Endothelial cell of umbilical vein (primary cell): ENCODE results near the gene ZSCAN5A. TPM values are rescaled to one million over a fixed set of nuclear protein-coding genes. Genes with fewer than 3 reads are reported as not detected.
"Not testable (repeated sequence)": the region's sequence is repeated elsewhere in the genome, so short reads cannot be mapped to it uniquely, and the experiment has no call there.

ENCODE experiments used
- BruUV-seq: library from RNA; stranded (reverse); fragments of 400-500 nt; replicated peaks from 2 replicates; lab custom pipeline; 2021; lab: Mats Ljungman, UMichigan
- CTCF ChIA-PET: fragments of 300-600, 350-600 bp; sonication (Branson Sonifier 250); formaldehyde crosslinking; loops from one replicate; lab custom pipeline; 2021; ENCODE audit warnings: antibody characterized with exemption, inconsistent platforms; lab: Charles Lee
- POLR2A ChIA-PET: fragments of 300-600, 350-600 bp; sonication (Branson Sonifier 250); formaldehyde crosslinking; loops from one replicate; lab custom pipeline; 2021; ENCODE audit warnings: antibody characterized with exemption, inconsistent platforms; lab: Charles Lee
- DNase-seq: peaks from one replicate; pipeline ENCODE4 v3.0.0-alpha.2; 2011; ENCODE audit warnings: low read depth, low spot score
- FAIRE-seq: peaks from 2 replicates; lab custom pipeline; 2011; peaks lifted over from hg19 to GRCh38; lab: Jason Lieb, UNC
- H2AFZ ChIP-seq: 2 replicates; pipeline ENCODE4 v1.6.0; 2012; ENCODE audit warnings: low read depth, low read length, control low read depth, inconsistent platforms
- H3K27ac ChIP-seq: 2 replicates; pipeline ENCODE4 v1.5.1; 2011; ENCODE audit warnings: low read depth, mild to moderate bottlenecking, control low read depth, low read length, moderate library complexity; ENCODE audit not compliant: insufficient read depth
- H3K27me3 ChIP-seq, 2 experiments: 2 replicates each; pipeline versions ENCODE4 v1.6.0 to v1.6.1; 2011; ENCODE audit warnings: low read length in 2 of 2, mixed read lengths in 1 of 2; ENCODE audit not compliant: control insufficient read depth in 2 of 2, insufficient read depth in 2 of 2
- H3K36me3 ChIP-seq, 2 experiments: 2 replicates in 1 of 2; 3 replicates in 1 of 2; pipeline ENCODE4 v1.5.1; 2011; ENCODE audit warnings: low read length in 2 of 2, mild to moderate bottlenecking in 1 of 2, moderate library complexity in 1 of 2; ENCODE audit not compliant: control insufficient read depth in 2 of 2, insufficient read depth in 2 of 2; ENCODE audit errors: extremely low read depth in 1 of 2
- H3K4me1 ChIP-seq: 3 replicates; pipeline ENCODE4 v1.5.1; 2011; ENCODE audit warnings: mild to moderate bottlenecking, low read length; ENCODE audit not compliant: control insufficient read depth, insufficient read depth; ENCODE audit errors: extremely low read depth
- H3K4me2 ChIP-seq: 2 replicates; pipeline ENCODE4 v1.6.1; 2011; ENCODE audit warnings: low read length, control low read depth, mixed read lengths; ENCODE audit not compliant: insufficient read depth
- H3K4me3 ChIP-seq, 3 experiments: fragments of 200-600 bp in 1 of 3; sonication (generic), shearing (Covaris generic) in 1 of 3; replicated peaks in 1 of 3; 2 replicates each; pipeline ENCODE4 v1.5.1; 2011 to 2016; ENCODE audit warnings: control low read depth in 3 of 3, low read length in 3 of 3, mild to moderate bottlenecking in 2 of 3, inconsistent platforms in 1 of 3, low read depth in 1 of 3, moderate library complexity in 1 of 3; ENCODE audit not compliant: insufficient read depth in 1 of 3
- H3K79me2 ChIP-seq: 2 replicates; pipeline ENCODE4 v1.6.0; 2012; ENCODE audit warnings: low read length, inconsistent platforms; ENCODE audit not compliant: control insufficient read depth, insufficient read depth
- H3K9ac ChIP-seq: replicated peaks from 2 replicates; pipeline ENCODE3; 2011; ENCODE audit warnings: low read length, control low read depth; ENCODE audit not compliant: insufficient read depth; ENCODE audit errors: extremely low read depth
- H3K9me1 ChIP-seq: replicated peaks from 3 replicates; pipeline ENCODE4 v1.6.0; 2011; ENCODE audit warnings: mild to moderate bottlenecking, low read length; ENCODE audit not compliant: control insufficient read depth, insufficient read depth; ENCODE audit errors: extremely low read depth
- H3K9me3 ChIP-seq: replicated peaks from 2 replicates; pipeline ENCODE4 v1.5.1; 2012; ENCODE audit warnings: low read length, inconsistent platforms; ENCODE audit not compliant: control insufficient read depth, insufficient read depth
- H4K20me1 ChIP-seq: replicated peaks from 2 replicates; pipeline ENCODE3; 2011; ENCODE audit warnings: mild to moderate bottlenecking, low read length; ENCODE audit not compliant: control insufficient read depth, insufficient read depth; ENCODE audit errors: extremely low read depth
- JUN ChIP-seq: IDR thresholded peaks from 2 replicates; pipeline ENCODE4 v1.6.1; 2011; ENCODE audit warnings: borderline replicate concordance, low read depth; ENCODE audit not compliant: insufficient read length, insufficient read depth
- dilution Hi-C: fragments of 300-500 bp; cut with MboI; formaldehyde crosslinking; loops from one replicate; pipeline ENCODE4 v1.15.0; 2019; ENCODE audit warnings: low sequenced_read_pairs; ENCODE audit not compliant: extremely low pct_ligation_motif_present
- intact Hi-C: fragments of 100-400 bp; cut with micrococcal nuclease; formaldehyde crosslinking; loops from one replicate; pipeline ENCODE4 v1.10.0; 2022
- polyA plus RNA-seq, 4 experiments: library from polyadenylated mRNA; depleted of rRNA in 3 of 4; stranded (reverse) in 3 of 4; unstranded in 1 of 4; fragments of >200 nt; gene quantifications; 2 replicates each; pipeline versions ENCODE4 v1.2.1 to v1.2.3, GENCODE V29; 2011 to 2012; ENCODE audit warnings: missing spikeins in 1 of 4
- total RNA-seq: library from RNA; stranded (reverse); gene quantifications from 2 replicates; pipeline ENCODE4 v1.2.3, GENCODE V29; 2021
- TF ChIP-seq, protein P1 (sequence below), 2 donors: IDR thresholded peaks; 1 replicate in 1 of 2; 2 replicates in 1 of 2; pipeline ENCODE4 v1.5.1; 2011; ENCODE audit warnings: low read length in 2 of 2, mild to moderate bottlenecking in 2 of 2, moderate library complexity in 2 of 2, control low read depth in 1 of 2, inconsistent platforms in 1 of 2, low read depth in 1 of 2; ENCODE audit not compliant: insufficient read depth in 1 of 2; ENCODE audit errors: extremely low read depth in 1 of 2

Gene ZSCAN5A
- total and polyA plus RNA-seq, 2 donors (not counting 3 experiments of a cell fraction or from before 2014, with no cell fraction given) = 5.1 to 12.2 TPM

DNA sequence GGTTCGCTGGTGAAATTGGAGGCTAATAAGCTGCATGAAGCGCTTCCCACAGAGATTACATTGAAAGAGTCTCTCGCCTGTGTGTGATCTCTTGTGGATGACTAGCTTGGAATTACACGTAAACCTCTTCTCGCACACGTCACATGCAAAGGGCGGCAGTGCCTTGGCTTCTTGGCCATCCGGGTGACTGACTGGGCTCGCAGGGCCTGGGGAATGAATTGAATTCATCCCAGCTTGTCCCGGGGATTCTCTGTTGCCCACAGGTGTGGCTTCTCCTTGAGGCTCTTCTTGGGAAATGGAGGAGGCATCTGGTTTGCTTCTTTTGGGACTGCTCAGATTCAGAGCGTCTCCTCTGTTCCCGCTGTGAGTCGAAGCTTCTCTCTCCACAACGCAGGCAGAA lies 92.8 kb downstream of the ZSCAN5A start:
- Histone ChIP-seq H4K20me1 (no peaks in the 10 kb centered on the region), H2AFZ (no peak overlapping the region), H3K27me3 (no peaks in the 10 kb centered on the region), H3K27ac (no peak overlapping the region), H3K4me3 (no peak overlapping the region), H3K9ac (no peak overlapping the region), H3K4me1 (peaks cover 4% of the 10 kb centered on the region), H3K9me1 (no peaks in the 10 kb centered on the region), H3K36me3 (no peaks in the 10 kb centered on the region), H3K9me3 (no peaks in the 10 kb centered on the region), H3K4me2 (no peak overlapping the region), H3K79me2 (no peaks in the 10 kb centered on the region)
- BruUV-seq = no TSS peak
- dilution Hi-C loops = no loop called here
- intact Hi-C loops = no loop called here
- POLR2A ChIA-PET = no interaction called here
- DNase-seq (no peak), FAIRE-seq (no peak)
- TF ChIP-seq, protein P1, sequence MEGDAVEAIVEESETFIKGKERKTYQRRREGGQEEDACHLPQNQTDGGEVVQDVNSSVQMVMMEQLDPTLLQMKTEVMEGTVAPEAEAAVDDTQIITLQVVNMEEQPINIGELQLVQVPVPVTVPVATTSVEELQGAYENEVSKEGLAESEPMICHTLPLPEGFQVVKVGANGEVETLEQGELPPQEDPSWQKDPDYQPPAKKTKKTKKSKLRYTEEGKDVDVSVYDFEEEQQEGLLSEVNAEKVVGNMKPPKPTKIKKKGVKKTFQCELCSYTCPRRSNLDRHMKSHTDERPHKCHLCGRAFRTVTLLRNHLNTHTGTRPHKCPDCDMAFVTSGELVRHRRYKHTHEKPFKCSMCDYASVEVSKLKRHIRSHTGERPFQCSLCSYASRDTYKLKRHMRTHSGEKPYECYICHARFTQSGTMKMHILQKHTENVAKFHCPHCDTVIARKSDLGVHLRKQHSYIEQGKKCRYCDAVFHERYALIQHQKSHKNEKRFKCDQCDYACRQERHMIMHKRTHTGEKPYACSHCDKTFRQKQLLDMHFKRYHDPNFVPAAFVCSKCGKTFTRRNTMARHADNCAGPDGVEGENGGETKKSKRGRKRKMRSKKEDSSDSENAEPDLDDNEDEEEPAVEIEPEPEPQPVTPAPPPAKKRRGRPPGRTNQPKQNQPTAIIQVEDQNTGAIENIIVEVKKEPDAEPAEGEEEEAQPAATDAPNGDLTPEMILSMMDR (IDR thresholded peaks at IDR 0.05; ENCODE audit: extremely low read depth in 1 of 2, insufficient read depth in 1 of 2, low read depth in 1 of 2, low read length in 2 of 2) = peak in 1 of 2 donors; percentile 1
- no peak for TF ChIP-seq JUN
- CTCF ChIA-PET = interaction anchor here (0.9 to 1.5 kb wide), 8 partner anchors 31 to 156 kb away, joined by 3 to 6 read pairs (median 4); no protein-coding TSS in a partner anchor

DNA sequence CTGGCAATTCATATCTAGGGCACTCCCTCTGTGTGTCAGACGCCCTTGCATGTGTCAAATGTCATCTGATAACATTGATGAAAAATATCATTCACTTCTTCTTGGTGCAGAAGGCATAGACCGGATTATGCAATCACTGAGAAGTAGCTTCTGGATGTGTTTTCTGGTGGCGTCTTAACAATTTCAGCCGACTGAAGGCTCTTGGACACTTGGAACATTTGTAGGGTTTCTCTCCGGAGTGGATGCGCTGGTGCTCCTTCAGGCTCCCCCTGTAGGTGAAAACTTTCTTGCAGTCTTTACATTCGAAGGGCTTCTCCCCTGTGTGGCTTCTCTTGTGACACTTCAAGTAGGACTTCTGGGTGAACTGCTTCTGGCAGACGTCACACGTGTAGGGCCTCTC lies 93.2 kb downstream of the ZSCAN5A start:
- DNase-seq, H3K4me2 ChIP-seq, H3K27me3 ChIP-seq, dilution Hi-C loops, H3K9me1 ChIP-seq, H4K20me1 ChIP-seq, H3K4me3 ChIP-seq, H3K27ac ChIP-seq, H3K9me3 ChIP-seq, BruUV-seq, H2AFZ ChIP-seq, POLR2A ChIA-PET, H3K36me3 ChIP-seq, intact Hi-C loops, H3K9ac ChIP-seq, H3K79me2 ChIP-seq, H3K4me1 ChIP-seq: not testable (repeated sequence)
- FAIRE-seq = peak; percentile 68
- TF ChIP-seq, protein P1 (IDR thresholded peaks at IDR 0.05; ENCODE audit: extremely low read depth in 1 of 2, insufficient read depth in 1 of 2, low read depth in 1 of 2, low read length in 2 of 2) = peak; percentile 5 to 10
- CTCF ChIA-PET = interaction anchor here (0.9 to 1.5 kb wide), 8 partner anchors 32 to 155 kb away, joined by 3 to 6 read pairs (median 4); no protein-coding TSS in a partner anchor
